Right hindlimb (tissue), 1 donor: ENCODE measurements around the gene MRPL38.
A peak's percentile ranks its signal among the peaks of the same experiment; 100 is the strongest.
"Not testable (repeated sequence)": the region's sequence is repeated elsewhere in the genome, so short reads cannot be mapped to it uniquely, and the experiment has no call there.

Experiments used
- DNase-seq: peaks from one replicate; pipeline ENCODE4 v3.0.0-alpha.2; 2018

MRPL38 gene

DNA sequence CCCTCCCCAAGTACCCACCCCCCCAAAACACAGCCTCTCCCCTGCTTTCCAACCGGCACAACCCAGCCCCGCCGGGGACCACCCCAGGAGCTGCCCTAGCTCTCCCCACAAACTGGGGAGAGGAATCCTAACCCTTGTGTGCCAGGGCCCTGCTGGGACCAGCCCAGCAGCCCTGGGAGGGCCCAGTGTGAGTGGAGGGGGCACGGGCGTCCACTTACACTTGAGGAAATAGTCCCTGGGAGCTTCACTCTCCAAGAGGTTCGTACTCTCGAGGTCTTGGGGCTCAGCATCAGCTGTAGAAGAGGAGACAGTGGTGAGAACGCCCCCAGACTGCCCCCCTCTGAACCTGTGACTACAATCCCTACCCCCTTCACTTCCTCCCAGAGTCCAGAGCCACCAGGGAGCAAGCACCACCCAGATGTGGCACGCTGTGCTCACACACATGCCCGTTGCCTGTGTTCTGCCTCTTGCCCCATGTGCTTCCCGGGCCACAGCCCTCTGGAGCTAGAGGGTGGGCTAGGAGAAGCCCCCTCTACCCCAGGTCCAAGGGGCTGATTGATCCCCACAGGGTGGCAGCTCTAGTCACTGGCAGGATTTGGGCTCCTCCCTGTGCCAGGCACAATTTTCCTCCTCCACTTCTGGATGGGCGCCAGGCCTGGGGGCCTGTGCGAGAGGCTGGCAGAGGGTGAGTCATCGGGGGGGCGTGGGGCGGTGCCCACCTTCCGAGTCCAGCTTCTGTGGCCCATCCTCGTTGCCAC is 29.3 kb downstream of the MRPL38 start:
- DNase-seq: no peak

DNA sequence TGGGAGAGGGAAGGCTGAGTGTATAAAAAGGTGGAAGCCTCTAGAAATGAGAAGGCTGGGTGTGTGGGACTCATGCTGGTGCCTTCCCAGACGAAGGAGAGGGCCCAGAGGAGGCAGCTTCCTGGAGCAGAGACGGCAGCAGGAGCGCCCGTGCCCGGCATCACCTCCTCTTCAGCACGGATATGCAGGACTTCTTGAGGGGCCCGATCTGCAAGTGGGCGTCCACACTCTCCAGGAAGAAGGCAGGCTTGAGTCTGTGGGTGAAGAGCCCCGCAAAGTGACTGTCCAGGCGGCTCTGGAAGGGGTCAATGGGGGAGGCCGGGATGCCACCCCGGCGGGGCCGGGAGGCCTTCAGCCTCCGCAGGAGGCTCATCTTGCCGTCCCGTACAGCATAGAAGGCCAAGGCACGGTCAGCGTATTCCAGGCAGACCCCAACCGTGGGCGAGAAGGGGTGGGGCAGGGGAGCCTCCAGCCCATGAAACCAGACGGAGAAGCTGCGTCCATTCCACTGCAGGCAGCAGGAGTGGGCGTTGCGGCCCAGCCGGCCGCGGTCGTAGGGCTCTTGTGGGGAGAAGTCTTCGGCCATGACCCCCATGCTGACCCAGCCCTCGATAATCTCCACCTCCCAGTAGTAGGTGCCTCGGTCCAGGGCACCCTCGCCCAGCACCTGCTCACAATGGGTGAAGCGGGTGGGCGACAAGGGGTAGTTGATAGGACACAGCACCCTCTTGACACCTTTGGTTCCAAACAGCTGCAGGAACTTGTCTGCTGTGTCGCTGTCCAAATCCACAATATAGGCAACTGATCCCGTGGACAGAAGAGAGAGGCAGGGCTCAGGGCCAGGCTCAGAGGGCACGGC is 30.1 kb downstream of the MRPL38 start:
- no peak for DNase-seq

DNA sequence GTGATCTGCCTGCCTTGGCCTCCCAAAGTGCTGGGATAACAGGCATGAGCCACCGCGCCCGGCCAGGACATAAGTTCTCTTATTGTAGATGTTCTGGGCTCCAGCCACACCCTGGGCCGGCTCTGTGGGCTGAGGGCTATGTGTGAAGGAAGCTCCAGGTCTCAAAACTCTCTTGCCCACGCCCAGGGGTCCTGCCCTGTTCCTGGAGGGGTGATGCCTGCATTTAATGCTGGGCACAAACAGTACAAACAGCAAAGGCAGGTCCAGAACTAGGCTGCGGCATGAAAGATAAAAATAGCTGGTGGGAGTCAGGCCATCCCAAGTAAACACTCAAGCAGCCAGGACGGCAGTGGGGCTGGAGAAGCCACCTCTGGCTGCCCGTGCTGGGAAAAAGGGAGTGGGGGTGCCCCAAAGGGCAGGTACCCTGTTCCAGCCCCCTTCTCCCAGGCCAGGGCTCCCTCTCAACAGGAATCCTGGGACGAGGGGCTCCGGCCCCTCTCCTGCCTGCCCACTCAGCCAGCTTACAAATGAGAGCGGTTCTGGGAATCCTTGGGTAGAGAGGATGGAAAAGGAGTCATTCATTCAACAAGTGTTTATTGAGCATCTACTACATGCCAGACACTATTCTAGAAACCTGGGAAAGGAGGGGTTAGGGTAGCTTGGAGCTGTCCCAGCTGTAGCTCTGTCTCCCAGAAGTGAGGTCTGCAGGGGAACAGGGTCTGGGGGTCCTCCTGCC is 30.9 kb downstream of the MRPL38 start:
- DNase-seq: no peak

DNA sequence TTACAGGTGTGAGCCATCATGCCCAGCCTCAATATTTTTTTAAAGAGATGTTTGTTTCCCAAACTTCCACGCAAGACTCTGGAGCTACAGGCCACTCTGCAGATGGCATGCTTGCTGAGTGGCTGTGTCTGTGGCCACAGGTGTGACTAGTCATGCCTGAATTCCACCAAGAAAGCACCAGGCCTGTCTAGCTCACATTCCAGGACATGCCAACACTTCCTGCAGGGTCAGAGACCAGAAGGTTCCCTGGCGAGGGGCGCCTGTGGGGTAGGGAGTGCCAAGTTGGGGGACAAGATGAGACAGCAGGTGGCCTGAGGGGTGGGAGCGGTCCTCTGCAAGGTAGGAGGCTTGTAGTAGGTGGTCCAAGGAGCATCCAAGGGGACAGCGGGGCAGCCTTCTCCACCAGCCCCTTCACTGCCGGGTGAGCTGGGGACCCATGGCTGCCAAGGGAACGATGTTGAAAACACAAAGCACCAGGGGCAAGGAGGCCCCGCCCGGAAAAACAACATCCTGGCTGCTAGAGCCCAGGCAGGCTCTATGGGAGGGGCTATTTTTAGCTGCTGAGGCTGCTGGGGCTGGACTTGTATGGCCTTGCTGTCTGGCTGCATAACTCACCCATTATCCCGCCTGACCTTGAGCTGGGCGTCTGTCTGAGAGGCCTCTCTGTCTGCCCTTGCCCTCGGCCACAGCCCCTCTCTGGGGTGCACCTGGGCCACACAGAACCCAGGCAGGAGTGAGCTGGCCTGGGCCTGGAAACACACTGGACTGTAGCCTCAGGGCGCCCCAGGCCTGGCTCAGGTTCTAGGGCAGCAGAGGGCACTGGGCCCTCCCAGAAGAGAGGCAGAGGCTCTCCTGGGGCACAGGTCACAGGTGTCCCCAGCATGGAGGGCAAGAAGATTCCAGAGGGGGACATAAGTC is 32.0 kb downstream of the MRPL38 start:
- DNase-seq: peak; percentile 83

DNA sequence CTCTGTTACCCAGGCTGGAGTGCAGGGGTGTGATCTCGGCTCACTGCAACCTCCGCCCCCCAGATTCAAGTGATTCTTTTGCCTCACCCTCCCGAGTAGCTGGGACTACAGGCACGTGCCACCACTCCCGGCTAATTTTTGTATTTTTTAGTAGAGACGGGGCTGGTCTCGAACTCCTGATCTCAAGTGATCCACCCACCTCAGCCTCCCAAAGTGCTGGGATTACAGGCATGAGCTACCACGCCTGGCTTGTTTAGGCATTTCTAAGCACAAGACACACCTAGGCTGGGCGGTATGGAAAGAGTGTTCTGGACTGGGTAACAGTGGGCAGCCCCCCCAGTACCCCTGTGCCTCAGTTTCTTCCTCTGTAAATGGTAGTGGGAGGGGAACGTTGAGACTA is 34.5 kb downstream of the MRPL38 start:
- not testable (repeated sequence) for DNase-seq

DNA sequence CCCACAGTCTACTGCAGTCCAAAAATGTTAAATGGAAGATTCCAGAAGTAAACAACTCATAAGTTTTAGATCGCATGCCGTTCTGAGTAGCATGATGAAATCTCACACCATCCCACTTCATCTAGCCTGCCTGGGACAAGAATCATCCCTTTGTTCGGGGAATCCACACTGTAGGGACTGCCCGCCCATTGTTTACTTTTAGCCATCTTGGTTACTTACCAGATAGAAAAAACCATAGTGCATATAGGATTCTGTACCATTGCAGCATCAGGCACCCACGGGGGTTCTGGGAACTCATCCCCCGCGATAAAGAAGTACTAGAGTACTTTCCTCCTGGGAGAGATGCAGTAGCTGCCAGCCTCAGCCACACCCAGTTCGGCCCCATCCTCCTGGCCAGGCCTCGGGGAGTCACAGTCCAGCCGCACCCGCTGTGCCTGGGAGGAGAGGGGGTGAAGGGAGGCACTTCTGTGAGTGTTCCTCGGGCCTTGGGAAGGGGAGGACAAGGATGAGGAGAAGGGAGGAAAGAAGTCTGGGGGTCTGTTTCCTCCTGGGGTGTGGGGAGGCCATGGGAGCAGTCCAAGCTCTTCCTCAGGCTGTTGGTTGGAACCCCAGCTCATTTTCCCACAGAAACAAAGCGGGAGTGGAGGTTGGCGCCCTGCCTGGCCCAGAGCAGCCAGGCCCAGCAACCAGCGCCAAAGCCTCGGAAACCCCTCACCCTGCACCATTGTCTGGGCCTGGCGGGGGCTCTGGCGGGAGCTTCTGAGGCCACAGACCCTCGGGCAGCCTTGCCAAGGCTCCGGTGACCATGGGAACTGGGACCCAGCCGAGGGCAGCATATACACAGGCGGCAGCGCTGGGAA is 35.2 kb downstream of the MRPL38 start:
- DNase-seq: peak; percentile 69

DNA sequence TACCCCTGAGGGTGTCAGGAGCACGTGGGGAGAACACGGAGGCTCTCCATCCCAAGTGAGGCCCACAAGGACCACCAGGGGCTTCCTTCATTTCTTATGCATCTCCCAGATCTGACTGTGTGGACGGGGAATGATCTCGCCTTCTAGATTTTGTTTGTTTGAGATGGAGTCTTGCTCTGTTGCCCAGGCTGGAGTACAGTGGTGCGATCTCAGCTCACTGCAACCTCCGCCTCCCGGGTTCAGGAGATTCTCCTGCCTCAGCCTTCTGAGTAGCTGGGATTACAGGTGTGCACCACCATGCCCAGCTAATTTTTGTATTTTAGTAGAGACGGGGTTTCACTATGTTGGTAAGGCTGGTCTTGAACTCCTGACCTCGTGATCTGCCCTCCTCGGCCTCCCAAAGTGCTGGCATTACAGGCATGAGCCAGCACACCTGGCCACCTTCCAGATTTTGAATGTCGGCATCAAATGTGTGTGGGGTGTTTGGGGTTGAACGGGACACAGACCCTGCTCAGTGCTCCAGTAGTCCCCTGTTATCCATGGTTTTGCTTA is 35.9 kb downstream of the MRPL38 start:
- not testable (repeated sequence) for DNase-seq

DNA sequence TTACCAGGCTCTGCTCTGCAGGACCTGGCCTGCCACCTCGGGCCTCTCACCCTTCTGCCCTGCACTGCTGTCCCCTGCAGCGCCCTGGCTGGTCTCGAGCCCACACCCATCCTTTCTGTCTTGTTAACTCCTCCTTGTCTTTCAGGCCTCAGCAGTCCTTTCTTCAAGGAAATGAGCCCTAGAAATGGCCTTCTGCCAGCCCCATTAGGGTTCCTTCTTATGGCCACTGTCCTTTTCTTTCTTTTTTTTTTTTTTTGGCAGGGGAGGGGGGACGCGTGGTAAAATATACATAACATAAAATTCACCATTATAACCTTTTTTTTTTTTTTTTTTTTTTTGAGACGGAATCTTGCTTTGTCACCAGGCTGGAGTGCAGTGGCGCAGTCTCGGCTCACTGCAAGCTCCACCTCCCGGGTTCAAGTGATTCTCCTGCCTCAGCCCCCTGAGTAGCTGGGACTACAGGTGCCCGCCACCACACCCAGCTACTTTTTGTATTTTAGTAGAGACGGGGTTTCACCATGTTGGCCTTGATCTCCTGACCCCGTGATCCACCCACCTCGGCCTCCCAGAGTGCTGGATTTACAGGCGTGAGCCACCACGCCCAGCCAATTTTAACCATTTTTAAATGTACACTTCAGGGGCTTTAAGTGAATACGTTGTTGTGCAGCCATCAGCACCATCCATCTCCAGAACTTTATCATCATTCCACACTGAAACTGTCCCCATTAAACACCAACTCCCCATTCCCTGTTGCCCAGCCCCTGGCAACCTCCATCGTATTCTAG is 39.1 kb downstream of the MRPL38 start:
- not testable (repeated sequence) for DNase-seq

DNA sequence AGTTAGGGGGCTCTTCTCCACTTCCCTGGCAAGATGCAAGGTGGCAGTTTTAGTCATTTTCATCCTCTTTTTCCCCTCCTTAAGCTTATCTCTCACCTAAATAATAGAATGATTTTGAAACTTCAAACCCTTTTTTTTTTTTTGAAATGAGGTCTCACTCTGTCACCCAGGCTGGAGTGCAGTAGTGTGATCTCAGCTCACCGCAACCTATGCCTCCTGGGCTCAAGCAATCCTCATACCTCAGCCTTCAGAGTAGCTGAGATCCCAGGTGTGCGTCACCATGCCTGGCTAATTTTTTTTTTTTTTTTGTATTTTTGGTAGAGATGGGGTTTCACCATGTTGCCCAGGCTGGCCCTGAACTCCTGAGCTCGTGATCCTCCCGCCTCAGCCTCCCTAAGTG is 39.8 kb downstream of the MRPL38 start:
- DNase-seq: not testable (repeated sequence)

DNA sequence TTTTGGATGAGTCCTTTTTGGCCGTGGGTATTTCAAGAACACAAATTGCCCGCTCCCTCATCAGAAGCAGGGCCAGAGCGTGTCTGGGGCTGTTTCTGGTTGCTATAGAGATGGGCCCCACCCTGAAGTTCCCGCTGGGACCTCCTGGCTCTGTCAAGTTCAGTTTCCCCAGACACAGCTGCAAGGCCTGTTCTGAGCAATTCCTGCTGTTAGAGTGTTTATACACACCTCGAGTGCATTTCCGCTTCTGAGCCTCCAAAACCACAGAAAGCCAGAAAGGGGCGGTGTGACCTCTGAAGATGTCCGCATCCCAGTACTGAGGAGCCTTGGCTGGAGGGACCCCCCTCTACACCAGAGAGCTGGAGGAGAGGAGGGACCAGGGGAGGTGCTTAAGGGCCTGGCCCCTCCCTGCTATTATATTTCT is 40.2 kb downstream of the MRPL38 start:
- DNase-seq: peak; percentile 89

DNA sequence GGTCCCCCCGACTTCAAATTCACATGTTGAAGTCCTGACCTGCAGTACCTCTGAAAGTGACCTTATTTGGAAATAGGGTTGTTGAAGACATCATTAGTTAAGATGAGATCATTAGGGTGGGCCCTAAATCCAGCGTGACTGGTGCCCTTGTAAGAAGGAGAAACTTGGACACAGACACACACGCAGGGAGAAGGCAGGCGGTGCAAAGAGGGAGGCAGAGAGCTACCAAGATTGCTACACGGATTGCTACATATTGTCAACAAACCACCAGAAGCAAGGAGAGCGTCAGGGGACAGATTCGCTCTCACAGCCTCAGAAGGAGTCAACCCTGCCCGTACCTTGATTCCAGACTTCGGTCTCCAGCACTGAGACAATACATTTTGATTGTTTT is 42.8 kb downstream of the MRPL38 start:
- DNase-seq: no peak

DNA sequence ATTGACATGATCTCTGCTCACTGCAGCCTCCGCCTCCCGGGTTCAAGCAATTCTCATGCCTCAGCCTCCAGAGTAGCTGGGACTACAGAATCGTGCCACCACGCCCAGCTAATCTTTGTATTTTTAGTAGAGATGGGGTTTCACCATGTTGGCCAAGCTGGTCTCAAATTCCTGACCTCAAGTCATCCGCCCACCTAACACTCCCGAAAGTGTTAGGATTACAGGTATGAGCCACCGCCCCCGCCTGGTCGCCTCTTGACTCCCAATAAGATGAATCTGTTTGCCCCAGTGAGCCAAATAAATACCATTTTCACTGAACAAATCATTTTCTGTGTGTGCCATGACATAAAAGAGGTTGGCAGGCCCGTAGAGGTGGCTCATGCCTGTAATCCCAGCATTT is 45.3 kb downstream of the MRPL38 start:
- DNase-seq: not testable (repeated sequence)

DNA sequence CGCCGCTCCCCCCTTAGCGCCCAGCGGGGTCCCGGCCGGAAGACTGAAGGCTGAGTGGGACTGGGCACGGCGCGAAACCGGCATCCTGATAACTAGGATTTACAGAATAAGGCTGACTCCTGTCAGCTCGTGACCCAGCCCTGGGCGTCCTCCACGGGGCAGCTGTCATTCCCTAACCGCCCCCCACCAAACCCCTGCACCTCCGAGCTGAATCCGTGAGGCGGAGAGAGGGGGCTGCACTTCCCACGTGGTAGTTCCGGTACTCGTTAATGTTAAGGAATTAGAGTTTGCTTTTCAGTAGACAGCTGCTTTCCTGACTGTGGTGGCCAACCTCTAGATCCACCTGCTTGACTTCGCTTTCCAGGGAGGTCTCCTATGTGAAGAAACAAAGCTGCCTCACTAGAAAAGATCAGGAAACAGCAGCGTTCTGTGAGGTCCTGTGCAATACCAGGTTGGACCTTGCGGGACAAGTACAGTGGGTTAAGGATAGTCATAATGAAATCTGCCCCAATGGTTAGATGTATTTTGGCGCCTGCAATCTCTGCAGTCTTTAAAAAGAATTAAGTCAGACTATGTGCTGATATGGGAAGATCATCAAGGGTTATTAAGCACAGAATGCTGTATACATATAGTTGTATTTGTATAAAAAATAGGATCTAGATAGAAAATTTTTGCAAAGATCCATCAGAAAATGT is 48.5 kb downstream of the MRPL38 start:
- DNase-seq: no peak

DNA sequence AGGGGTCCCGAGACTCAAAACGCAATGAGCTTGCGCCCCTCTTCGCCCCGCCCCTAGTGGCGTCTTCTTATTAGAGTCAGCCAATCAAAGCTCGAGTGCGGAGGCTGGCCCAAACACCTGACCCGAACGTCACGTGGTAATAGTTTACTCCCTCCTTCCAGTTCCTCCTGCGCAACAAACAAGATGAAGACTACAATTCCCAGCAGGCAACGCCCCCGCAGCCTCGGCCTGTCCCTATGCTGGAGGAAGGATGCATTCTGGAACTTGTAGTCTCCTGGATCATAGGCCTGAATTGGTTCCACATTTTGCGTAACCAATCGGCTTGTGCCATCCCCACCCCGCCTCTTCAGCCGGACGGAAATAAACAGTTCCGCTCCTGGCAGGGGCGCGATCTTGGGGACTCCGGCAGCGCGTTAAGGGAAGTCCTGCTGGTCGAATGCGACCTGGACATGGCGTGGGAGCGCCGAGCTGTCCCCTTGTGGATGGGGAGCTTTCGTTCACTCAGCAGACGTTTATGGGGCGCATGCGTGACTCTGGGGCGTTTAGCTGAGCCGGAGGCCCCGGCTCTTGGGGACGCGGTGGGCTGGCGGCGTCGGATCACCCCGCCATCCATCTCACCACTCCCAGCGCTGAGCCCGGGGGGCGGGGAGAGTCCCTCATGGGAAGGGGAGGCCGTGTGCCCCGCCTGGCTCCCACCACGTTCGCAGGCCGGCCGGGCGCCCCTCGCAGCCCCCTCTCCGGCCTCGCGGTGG is 49.2 kb downstream of the MRPL38 start, which contains the start of gene WBP2:
TSS of gene WBP2 (minus strand) at position 26 of the 752 bp plus-strand sequence. CDS start 38 bp downstream, outside the sequence.
- DNase-seq: peak; percentile 99

DNA sequence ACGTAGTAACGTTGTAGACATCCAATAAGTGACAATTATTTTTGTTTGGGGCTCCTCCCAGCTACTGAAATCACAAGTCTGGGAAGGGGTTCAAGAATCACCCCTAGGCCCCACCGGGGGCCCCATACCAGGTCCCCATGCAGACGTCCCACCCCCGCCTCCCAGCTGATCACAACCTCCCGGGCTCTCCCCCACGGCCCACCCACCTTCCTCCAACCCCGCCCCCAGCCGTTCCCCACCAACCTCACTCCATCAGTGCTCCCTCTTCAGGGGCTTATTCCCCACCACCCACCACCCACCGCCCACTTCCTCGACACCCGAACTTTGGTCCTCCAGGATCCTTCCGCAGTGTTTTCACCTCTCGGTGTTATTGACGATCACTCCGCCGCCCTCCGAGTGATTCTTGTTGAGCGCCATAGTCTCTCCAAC is 49.8 kb downstream of the MRPL38 start:
- no peak for DNase-seq

DNA sequence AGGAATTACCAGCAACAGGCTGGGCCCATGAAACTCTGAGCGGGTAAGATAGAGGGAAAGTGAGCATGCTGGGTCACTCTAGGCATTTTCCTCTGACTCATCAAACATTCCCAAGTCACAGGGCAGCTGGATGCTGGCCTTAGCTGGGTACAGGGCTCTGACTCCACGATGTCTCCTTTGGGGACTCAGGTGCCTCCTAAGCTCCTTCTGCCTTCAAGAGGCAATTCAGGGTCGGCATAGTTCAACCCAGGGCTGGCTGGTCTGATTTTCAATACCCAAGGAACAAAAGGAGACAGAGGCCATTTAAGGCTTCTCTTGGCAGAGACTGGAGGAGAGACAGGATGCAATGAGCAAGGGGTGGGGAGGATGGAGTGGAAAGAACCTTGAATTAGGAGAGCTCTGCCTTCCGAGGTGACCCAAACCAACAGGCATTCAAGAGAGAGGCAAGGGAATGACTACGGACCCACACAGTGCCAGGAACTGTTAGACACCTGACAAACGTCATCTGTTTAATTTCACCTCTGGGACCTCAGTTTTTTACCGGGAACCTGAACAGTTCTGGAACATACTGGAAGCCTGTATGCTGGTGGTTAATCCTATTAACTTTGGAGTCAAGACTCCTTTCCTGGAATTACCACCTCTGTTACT is 50.5 kb downstream of the MRPL38 start:
- DNase-seq: no peak

DNA sequence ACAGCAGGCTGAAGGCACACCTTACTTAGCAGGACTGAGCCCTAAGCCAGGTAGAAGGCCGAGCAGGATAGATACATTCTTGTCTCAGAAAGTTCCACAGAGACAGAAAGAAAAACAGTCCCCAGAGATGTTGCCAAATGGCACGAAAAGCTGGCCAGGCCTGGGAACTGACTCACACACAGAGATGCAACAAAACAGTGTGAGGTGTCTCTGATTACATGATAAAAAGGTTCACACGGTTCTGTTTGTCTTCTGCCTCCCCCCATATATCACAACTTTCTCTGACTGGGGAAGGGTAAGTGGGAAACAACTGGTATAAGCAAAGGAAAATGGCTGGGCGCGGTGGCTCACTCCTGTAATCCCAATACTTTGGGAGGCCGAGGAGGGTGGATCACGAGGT is 51.3 kb downstream of the MRPL38 start:
- DNase-seq: no peak

DNA sequence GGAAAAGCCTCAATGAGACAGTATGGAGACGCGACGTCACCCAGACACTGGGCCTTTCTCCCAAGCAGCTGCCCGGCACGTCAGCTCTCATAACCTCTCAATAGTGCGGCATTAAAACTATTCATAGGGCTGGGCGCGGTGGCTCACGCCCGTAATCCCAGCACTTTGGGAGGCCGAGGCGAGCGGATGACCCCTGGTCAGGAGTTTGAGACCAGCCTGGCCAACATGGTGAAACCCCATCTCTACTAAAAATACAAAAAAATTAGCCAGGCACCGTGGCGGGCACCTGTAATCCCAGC is 53.0 kb downstream of the MRPL38 start:
- DNase-seq: not testable (repeated sequence)
